CD8-positive, alpha-beta memory T cell (primary cell): ENCODE data around the gene TTC28. TPM values are rescaled to one million over a fixed set of nuclear protein-coding genes. Genes with fewer than 3 reads are reported as not detected.
"Not testable (repeated sequence)": the region's sequence is repeated elsewhere in the genome, so short reads cannot be mapped to it uniquely, and the experiment has no call there.

Experiments
- CTCF ChIA-PET: fragments of 350-600 bp; sonication (Branson Sonifier 250); formaldehyde crosslinking; loops from one replicate; lab custom pipeline; 2021; ENCODE audit warnings: antibody characterized with exemption; lab: Charles Lee
- POLR2A ChIA-PET: fragments of 350-600 bp; sonication (Branson Sonifier 250); formaldehyde crosslinking; loops from one replicate; lab custom pipeline; 2021; ENCODE audit warnings: antibody characterized with exemption; lab: Charles Lee
- DNase-seq, 5 donors: peaks; one replicate each; pipeline versions ENCODE4 v3.0.0 to v3.0.0-alpha.2; 2020 to 2022; ENCODE audit warnings: mixed read lengths in 1 of 5
- H3K27ac ChIP-seq: one replicate; pipeline ENCODE4 v1.7.0; 2013; ENCODE audit warnings: low read depth, mild to moderate bottlenecking, low read length, moderate library complexity
- H3K27me3 ChIP-seq: 2 replicates; pipeline ENCODE4 v1.7.0; 2013; ENCODE audit warnings: low read length, mild to moderate bottlenecking; ENCODE audit not compliant: insufficient read depth, poor library complexity, severe bottlenecking
- H3K36me3 ChIP-seq: 2 replicates; pipeline ENCODE4 v1.7.0; 2013; ENCODE audit warnings: mild to moderate bottlenecking, low read length, moderate library complexity; ENCODE audit not compliant: insufficient read depth
- H3K4me1 ChIP-seq: 2 replicates; pipeline ENCODE4 v1.7.0; 2013; ENCODE audit warnings: mild to moderate bottlenecking, low read length, moderate library complexity; ENCODE audit not compliant: insufficient read depth
- H3K4me3 ChIP-seq: 2 replicates; pipeline ENCODE4 v1.7.0; 2013; ENCODE audit warnings: mild to moderate bottlenecking, low read length
- H3K9me3 ChIP-seq: 2 replicates; pipeline ENCODE4 v1.7.0; 2013; ENCODE audit warnings: mild to moderate bottlenecking, low read length
- H3K27ac Mint-ChIP-seq, 8 donors: one replicate each; pipeline ENCODE4 v1.8.0; 2020 to 2021; ENCODE audit warnings: mixed read lengths in 8 of 8, mild to moderate bottlenecking in 6 of 8, inconsistent platforms in 3 of 8, moderate library complexity in 3 of 8
- H3K27me3 Mint-ChIP-seq, 2 donors: one replicate each; pipeline ENCODE4 v1.8.0; 2020 to 2021; ENCODE audit warnings: mixed read lengths in 2 of 2, mild to moderate bottlenecking in 1 of 2, moderate library complexity in 1 of 2
- H3K36me3 Mint-ChIP-seq, 3 donors: one replicate each; pipeline ENCODE4 v1.8.0; 2020 to 2021; ENCODE audit warnings: mixed read lengths in 3 of 3, inconsistent platforms in 1 of 3, mild to moderate bottlenecking in 1 of 3
- H3K4me1 Mint-ChIP-seq, 3 donors: one replicate each; pipeline ENCODE4 v1.8.0; 2020 to 2021; ENCODE audit warnings: mixed read lengths in 3 of 3, inconsistent platforms in 1 of 3, mild to moderate bottlenecking in 1 of 3
- H3K4me3 Mint-ChIP-seq, 7 donors: one replicate each; pipeline ENCODE4 v1.8.0; 2020 to 2021; ENCODE audit warnings: mixed read lengths in 7 of 7, mild to moderate bottlenecking in 6 of 7, moderate library complexity in 4 of 7, inconsistent platforms in 2 of 7
- H3K9me3 Mint-ChIP-seq, 5 donors: one replicate each; pipeline ENCODE4 v1.8.0; 2020 to 2022; ENCODE audit warnings: mixed read lengths in 5 of 5, mild to moderate bottlenecking in 3 of 5, moderate library complexity in 2 of 5, inconsistent platforms in 1 of 5
- polyA plus RNA-seq: library from polyadenylated mRNA; unstranded; fragments of 300-500 nt; fragmentation: Illumina TruSeq; gene quantifications from one replicate; pipeline ENCODE4 v1.2.3, GENCODE V29; 2021
- total RNA-seq, 2 experiments: library from RNA; stranded (reverse); gene quantifications; one replicate each; pipeline ENCODE4 v1.2.3, GENCODE V29; 2021

TTC28 gene
- total and polyA plus RNA-seq, 3 experiments from 2014 or later = 0.24 to 0.60 (median 0.51) TPM

- POLR2A ChIA-PET, H3K27me3 ChIP-seq, H3K9me3 ChIP-seq, H3K27ac ChIP-seq, H3K4me1 Mint-ChIP-seq, H3K9me3 Mint-ChIP-seq, H3K36me3 ChIP-seq, H3K4me3 Mint-ChIP-seq, H3K36me3 Mint-ChIP-seq, H3K4me3 ChIP-seq, H3K27me3 Mint-ChIP-seq, CTCF ChIA-PET, H3K4me1 ChIP-seq, DNase-seq: not testable (repeated sequence)
- peak overlapping the region in 1 of 8 donors; percentile 1 for H3K27ac Mint-ChIP-seq
Observed at GRCh38 chr22:28693041-28693760, 13.6 kb upstream of the TTC28 start.

GRCh38 chr22:28689796-28690195, 10.2 kb upstream of the TTC28 start:
- H3K9me3 Mint-ChIP-seq, CTCF ChIA-PET, POLR2A ChIA-PET, H3K27me3 ChIP-seq, H3K27me3 Mint-ChIP-seq, H3K4me3 ChIP-seq, H3K27ac Mint-ChIP-seq, DNase-seq, H3K9me3 ChIP-seq, H3K4me3 Mint-ChIP-seq, H3K27ac ChIP-seq, H3K36me3 Mint-ChIP-seq, H3K4me1 ChIP-seq, H3K36me3 ChIP-seq, H3K4me1 Mint-ChIP-seq: not testable (repeated sequence)

- H3K27ac ChIP-seq, H3K4me3 ChIP-seq, H3K36me3 ChIP-seq, DNase-seq, H3K27ac Mint-ChIP-seq, H3K9me3 Mint-ChIP-seq, POLR2A ChIA-PET, H3K36me3 Mint-ChIP-seq, H3K4me3 Mint-ChIP-seq, CTCF ChIA-PET, H3K4me1 ChIP-seq, H3K9me3 ChIP-seq: not testable (repeated sequence)
- H3K4me1 Mint-ChIP-seq = peaks cover 0 to 16% (median 6%) of the 10 kb centered on the region in 3 donors
- H3K27me3 ChIP-seq = peaks cover 12% of the 10 kb centered on the region
- peaks cover 43 to 54% of the 10 kb centered on the region in 2 donors for H3K27me3 Mint-ChIP-seq
Observed at GRCh38 chr22:28682966-28683365, 3.3 kb upstream of the TTC28 start.

GRCh38 chr22:28680813-28681490, 1.3 kb upstream of the TTC28 start:
- peaks cover 15% of the 10 kb centered on the region for H3K27me3 ChIP-seq
- peak overlapping the region in 1 of 8 donors; percentile 27 for H3K27ac Mint-ChIP-seq
- H3K4me1 ChIP-seq, POLR2A ChIA-PET, H3K9me3 Mint-ChIP-seq, DNase-seq, H3K27ac ChIP-seq, H3K9me3 ChIP-seq, H3K36me3 Mint-ChIP-seq, CTCF ChIA-PET, H3K36me3 ChIP-seq, H3K4me3 ChIP-seq: not testable (repeated sequence)
- peak overlapping the region in 5 of 7 donors; percentile 60 to 89 (median 72) for H3K4me3 Mint-ChIP-seq
- peaks cover 0 to 16% (median 6%) of the 10 kb centered on the region in 3 donors for H3K4me1 Mint-ChIP-seq
- peaks cover 46 to 60% of the 10 kb centered on the region in 2 donors for H3K27me3 Mint-ChIP-seq

GRCh38 chr22:28678778-28679610, 646 bp downstream of the TTC28 start:
- H3K36me3 Mint-ChIP-seq, H3K9me3 Mint-ChIP-seq, H3K36me3 ChIP-seq, CTCF ChIA-PET, H3K4me3 ChIP-seq, H3K9me3 ChIP-seq, H3K27ac ChIP-seq, POLR2A ChIA-PET, H3K27ac Mint-ChIP-seq: not testable (repeated sequence)
- DNase-seq = peak in 3 of 5 donors; percentile 2 to 13 (median 3)
- Mint-ChIP-seq H3K4me3 (peak overlapping the region; percentile 50 to 78 (median 61)), H3K4me1 (peaks cover 13 to 30% (median 14%) of the 10 kb centered on the region in 3 donors), H3K27me3 (peaks cover 65 to 70% of the 10 kb centered on the region in 2 donors)
- Histone ChIP-seq H3K4me1 (peaks cover 19% of the 10 kb centered on the region), H3K27me3 (peaks cover 32% of the 10 kb centered on the region)

- H3K9me3 Mint-ChIP-seq = not testable (repeated sequence)
Observed at GRCh38 chr22:28678170-28678569, 1.5 kb downstream of the TTC28 start.

GRCh38 chr22:28674121-28674563, 5.5 kb downstream of the TTC28 start:
- Mint-ChIP-seq H3K4me3 (peak overlapping the region; percentile 68 to 94 (median 82)), H3K27ac (peak overlapping the region in 7 of 8 donors; percentile 88 to 98 (median 96)), H3K4me1 (peaks cover 24 to 36% (median 27%) of the 10 kb centered on the region in 3 donors), H3K27me3 (peaks cover 53 to 60% of the 10 kb centered on the region in 2 donors), H3K9me3 (peaks cover 0 to 13% (median 8%) of the 10 kb centered on the region in 5 donors), H3K36me3 (peaks cover 0 to 3% (median 2%) of the 10 kb centered on the region in 3 donors)
- H3K36me3 ChIP-seq = no peaks in the 10 kb centered on the region
- no peaks in the 10 kb centered on the region for H3K9me3 ChIP-seq
- H3K4me1 ChIP-seq = peaks cover 31% of the 10 kb centered on the region
- ChIA-PET POLR2A (interaction anchor here (0.6 kb wide), 1 partner anchor 166 kb away, joined by 3 read pairs; no protein-coding TSS in a partner anchor), CTCF (no interaction called here)
- H3K27me3 ChIP-seq = peaks cover 53% of the 10 kb centered on the region
- no peak overlapping the region for H3K27ac ChIP-seq
- no peak overlapping the region for H3K4me3 ChIP-seq
- DNase-seq = peak in 4 of 5 donors; percentile 15 to 72 (median 67)

More at GRCh38 chr22:28678170-28678569, 1.5 kb downstream of the TTC28 start:
- peaks cover 68 to 69% of the 10 kb centered on the region in 2 donors for H3K27me3 Mint-ChIP-seq
- peaks cover 27% of the 10 kb centered on the region for H3K4me1 ChIP-seq
- DNase-seq, POLR2A ChIA-PET, CTCF ChIA-PET, H3K9me3 ChIP-seq, H3K27ac Mint-ChIP-seq, H3K27ac ChIP-seq, H3K36me3 Mint-ChIP-seq, H3K36me3 ChIP-seq, H3K4me3 ChIP-seq: not testable (repeated sequence)
- H3K4me3 Mint-ChIP-seq = peak overlapping the region in 1 of 7 donors; percentile 72
- H3K27me3 ChIP-seq = peaks cover 34% of the 10 kb centered on the region
- H3K4me1 Mint-ChIP-seq = peaks cover 21 to 38% (median 22%) of the 10 kb centered on the region in 3 donors
